ENCODE data around the gene ZNF641.

The ZNF641 gene

DNA sequence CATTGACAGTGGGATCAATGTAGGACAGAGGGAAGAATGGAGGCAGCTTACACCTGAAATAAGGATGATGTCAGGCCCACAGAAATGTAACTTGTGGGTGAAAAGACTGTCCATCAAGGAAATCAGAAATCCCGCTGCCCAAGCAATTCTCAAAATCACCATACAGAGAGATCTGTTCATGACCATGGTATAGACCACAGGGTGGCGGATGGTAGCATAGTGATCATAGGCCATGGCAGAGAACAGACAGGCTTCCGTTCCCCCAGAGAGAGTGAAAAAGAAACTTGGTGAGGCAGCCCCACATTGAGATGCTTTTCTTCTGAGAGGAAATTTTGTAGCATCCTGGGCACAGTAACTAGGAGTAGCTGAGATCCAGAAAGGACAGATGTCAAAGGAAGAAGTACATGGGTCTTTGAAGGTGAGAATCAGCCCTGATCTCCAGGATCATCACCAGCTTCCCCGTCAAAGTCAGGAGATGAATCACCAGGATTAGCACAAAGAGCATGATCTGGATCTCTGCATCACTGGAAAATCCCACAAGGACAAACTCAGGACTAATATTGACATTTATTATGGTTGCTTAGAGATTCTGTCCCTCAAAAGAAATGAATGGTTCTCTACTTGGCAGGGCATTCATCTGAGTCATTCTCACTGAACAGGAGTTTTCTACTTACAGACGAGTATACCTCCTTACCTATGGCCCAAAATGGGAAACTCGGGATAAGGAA is 5.5 kb upstream of the ZNF641 start:
- H3K79me2 ChIP-seq (ENCODE audit: insufficient read depth, low read length), result no peaks in the 10 kb centered on the region
- TF ChIP-seq, protein P1, sequence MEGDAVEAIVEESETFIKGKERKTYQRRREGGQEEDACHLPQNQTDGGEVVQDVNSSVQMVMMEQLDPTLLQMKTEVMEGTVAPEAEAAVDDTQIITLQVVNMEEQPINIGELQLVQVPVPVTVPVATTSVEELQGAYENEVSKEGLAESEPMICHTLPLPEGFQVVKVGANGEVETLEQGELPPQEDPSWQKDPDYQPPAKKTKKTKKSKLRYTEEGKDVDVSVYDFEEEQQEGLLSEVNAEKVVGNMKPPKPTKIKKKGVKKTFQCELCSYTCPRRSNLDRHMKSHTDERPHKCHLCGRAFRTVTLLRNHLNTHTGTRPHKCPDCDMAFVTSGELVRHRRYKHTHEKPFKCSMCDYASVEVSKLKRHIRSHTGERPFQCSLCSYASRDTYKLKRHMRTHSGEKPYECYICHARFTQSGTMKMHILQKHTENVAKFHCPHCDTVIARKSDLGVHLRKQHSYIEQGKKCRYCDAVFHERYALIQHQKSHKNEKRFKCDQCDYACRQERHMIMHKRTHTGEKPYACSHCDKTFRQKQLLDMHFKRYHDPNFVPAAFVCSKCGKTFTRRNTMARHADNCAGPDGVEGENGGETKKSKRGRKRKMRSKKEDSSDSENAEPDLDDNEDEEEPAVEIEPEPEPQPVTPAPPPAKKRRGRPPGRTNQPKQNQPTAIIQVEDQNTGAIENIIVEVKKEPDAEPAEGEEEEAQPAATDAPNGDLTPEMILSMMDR (IDR thresholded peaks at IDR 0.05; ENCODE audit: low read length), result no peak
- no peak for TF ChIP-seq EZH2 (IDR thresholded peaks at IDR 0.05; ENCODE audit: borderline replicate concordance, low read length)
- no peaks in the 10 kb centered on the region for H3K4me1 ChIP-seq (ENCODE audit: insufficient read depth, low read length, severe bottlenecking)
- H3K9me3 ChIP-seq (ENCODE audit: low read length), result no peaks in the 10 kb centered on the region
- no peak overlapping the region for H3K4me2 ChIP-seq (ENCODE audit: low read length)
- H3K27me3 ChIP-seq (ENCODE audit: insufficient read depth, low read length), result no peaks in the 10 kb centered on the region
- no peaks in the 10 kb centered on the region for H3K9me2 ChIP-seq (ENCODE audit: low read depth, low read length)
- H4K20me1 ChIP-seq (ENCODE audit: insufficient read depth, low read length), result no peaks in the 10 kb centered on the region
- no peak overlapping the region for H3K27ac ChIP-seq (ENCODE audit: low read depth, low read length, poor library complexity, severe bottlenecking)
- no peaks in the 10 kb centered on the region for H3F3A ChIP-seq (ENCODE audit: insufficient read depth, low read length)
- no peak overlapping the region for H3K4me3 ChIP-seq (ENCODE audit: low read depth, low read length, poor library complexity, severe bottlenecking)
- H2AFZ ChIP-seq (ENCODE audit: low read length), result no peak overlapping the region
- H3K9ac ChIP-seq (ENCODE audit: low read length), result no peak overlapping the region
- no peaks in the 10 kb centered on the region for H3K36me3 ChIP-seq (ENCODE audit: insufficient read depth, low read length)

DNA sequence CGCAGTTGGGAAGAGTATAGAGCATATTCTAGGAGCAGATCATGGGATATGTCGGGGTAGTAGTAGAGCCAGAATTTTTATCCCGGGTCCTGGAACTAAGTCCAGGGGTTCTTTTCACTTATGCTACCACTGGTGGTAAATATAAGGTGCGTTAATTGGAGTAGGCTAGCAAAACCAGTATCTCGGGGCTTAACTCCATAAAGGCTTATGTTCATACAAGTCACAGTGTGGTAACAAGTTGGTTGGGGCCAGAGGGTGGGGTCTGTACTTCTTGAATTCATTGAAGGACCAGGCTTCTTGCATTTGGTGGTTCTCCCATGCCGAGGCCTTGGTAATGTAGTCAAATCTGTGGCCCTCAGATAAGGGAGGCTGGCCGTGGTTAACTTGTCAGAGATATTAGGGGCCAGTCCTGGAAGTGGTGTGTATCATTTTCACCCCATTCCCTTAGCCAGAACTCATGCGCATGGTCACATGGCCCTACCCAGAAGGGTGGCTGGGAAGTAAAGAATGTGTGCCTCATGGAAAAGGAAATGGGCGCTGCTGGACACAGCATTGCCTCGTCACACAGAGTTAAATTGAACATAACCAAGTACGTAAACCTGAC is 1.5 kb upstream of the ZNF641 start:
- no peak overlapping the region for H3K4me2 ChIP-seq (ENCODE audit: low read length)
- peaks cover 4% of the 10 kb centered on the region; the same call in 1 of the 2 replicates for H3F3A ChIP-seq (ENCODE audit: insufficient read depth, low read length)
- peaks cover 13% of the 10 kb centered on the region for H3K4me1 ChIP-seq (ENCODE audit: insufficient read depth, low read length, severe bottlenecking)
- no peaks in the 10 kb centered on the region for H3K9me2 ChIP-seq (ENCODE audit: low read depth, low read length)
- no peak for TF ChIP-seq EZH2 (IDR thresholded peaks at IDR 0.05; ENCODE audit: borderline replicate concordance, low read length)
- TF ChIP-seq, protein P1 (IDR thresholded peaks at IDR 0.05; ENCODE audit: low read length), result no peak
- H3K4me3 ChIP-seq (ENCODE audit: low read depth, low read length, poor library complexity, severe bottlenecking), result no peak overlapping the region
- H3K79me2 ChIP-seq (ENCODE audit: insufficient read depth, low read length), result no peaks in the 10 kb centered on the region
- no peaks in the 10 kb centered on the region for H3K27me3 ChIP-seq (ENCODE audit: insufficient read depth, low read length)
- no peak overlapping the region for H3K27ac ChIP-seq (ENCODE audit: low read depth, low read length, poor library complexity, severe bottlenecking)
- H3K36me3 ChIP-seq (ENCODE audit: insufficient read depth, low read length), result peaks cover 9% of the 10 kb centered on the region
- no peaks in the 10 kb centered on the region for H3K9me3 ChIP-seq (ENCODE audit: low read length)
- H2AFZ ChIP-seq (ENCODE audit: low read length), result no peak overlapping the region
- H4K20me1 ChIP-seq (ENCODE audit: insufficient read depth, low read length), result no peaks in the 10 kb centered on the region
- H3K9ac ChIP-seq (ENCODE audit: low read length), result no peak overlapping the region

DNA sequence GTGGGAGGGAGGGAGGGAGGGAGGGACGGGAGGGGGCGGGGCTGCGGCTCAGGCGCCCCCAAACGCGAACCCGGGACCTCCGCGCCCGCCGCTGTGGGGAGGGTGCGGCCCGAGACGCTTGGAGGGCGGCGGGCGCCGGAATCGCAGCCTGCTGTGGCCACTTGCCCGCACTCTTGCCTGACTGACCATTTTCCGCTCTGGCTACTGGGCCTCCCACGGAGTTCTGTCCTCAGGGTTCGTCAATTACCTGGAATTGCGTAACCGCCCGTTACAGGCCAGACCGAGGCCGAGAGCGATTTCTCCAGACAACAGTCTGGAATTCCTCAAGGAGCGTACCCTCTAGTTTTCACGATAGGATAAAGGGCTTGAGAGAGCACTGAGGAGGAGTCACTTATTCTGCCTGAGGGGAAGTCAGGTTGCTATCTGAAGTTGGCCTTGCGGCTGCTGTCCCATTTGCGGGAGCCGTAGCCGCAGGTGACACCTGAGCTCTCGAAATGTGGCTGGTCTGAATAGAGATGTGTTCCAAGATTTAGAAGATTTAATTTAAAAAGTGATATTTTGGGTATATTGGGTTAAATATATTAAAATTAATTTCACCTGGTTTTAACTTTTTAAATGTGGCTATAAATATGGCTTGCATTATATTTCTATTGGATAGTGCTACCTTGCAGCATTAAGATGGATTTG is 446 bp upstream of the ZNF641 start:
- Histone ChIP-seq H3K9me3 (ENCODE audit: low read length) (no peaks in the 10 kb centered on the region), H3K36me3 (ENCODE audit: insufficient read depth, low read length) (peaks cover 19% of the 10 kb centered on the region), H3K4me3 (ENCODE audit: low read depth, low read length, poor library complexity, severe bottlenecking) (peak overlapping the region; percentile 77), H3K9ac (ENCODE audit: low read length) (peak overlapping the region; percentile 81), H3K27ac (ENCODE audit: low read depth, low read length, poor library complexity, severe bottlenecking) (peak overlapping the region; percentile 7), H4K20me1 (ENCODE audit: insufficient read depth, low read length) (no peaks in the 10 kb centered on the region), H3K4me2 (ENCODE audit: low read length) (peak overlapping the region; percentile 85), H3K9me2 (ENCODE audit: low read depth, low read length) (no peaks in the 10 kb centered on the region), H2AFZ (ENCODE audit: low read length) (peak overlapping the region; percentile 24; the same call in 1 of the 2 replicates), H3F3A (ENCODE audit: insufficient read depth, low read length) (peaks cover 4% of the 10 kb centered on the region; the same call in 1 of the 2 replicates), H3K27me3 (ENCODE audit: insufficient read depth, low read length) (no peaks in the 10 kb centered on the region), H3K4me1 (ENCODE audit: insufficient read depth, low read length, severe bottlenecking) (peaks cover 13% of the 10 kb centered on the region), H3K79me2 (ENCODE audit: insufficient read depth, low read length) (no peaks in the 10 kb centered on the region)
- TF ChIP-seq, protein P1 (IDR thresholded peaks at IDR 0.05; ENCODE audit: low read length), result no peak
- TF ChIP-seq EZH2 (IDR thresholded peaks at IDR 0.05; ENCODE audit: borderline replicate concordance, low read length), result no peak
